Stimulated activated CD8-positive, alpha-beta memory T cell treated with anti-CD3 and anti-CD28 coated beads, Interleukin-2, amount 100 ng/mL, for 48 hours (primary cell): ENCODE data around the gene TSGA10IP.

Experiments
- DNase-seq, 2 donors: peaks; one replicate each; pipeline ENCODE4 v3.0.0-alpha.2; 2020; ENCODE audit warnings: low read depth in 2 of 2

The TSGA10IP gene

GRCh38 chr11:65976216-65977176 lies 31.2 kb downstream of the TSGA10IP start:
- DNase-seq: no peak

GRCh38 chr11:65977621-65978390 lies 32.5 kb downstream of the TSGA10IP start:
- DNase-seq: no peak

GRCh38 chr11:65978391-65979238 lies 33.3 kb downstream of the TSGA10IP start:
- no peak for DNase-seq

GRCh38 chr11:65979261-65979759 lies 34.0 kb downstream of the TSGA10IP start:
- no peak for DNase-seq

- no peak for DNase-seq
Observed at GRCh38 chr11:65981101-65981740, 35.9 kb downstream of the TSGA10IP start.

GRCh38 chr11:65981972-65982823 lies 36.9 kb downstream of the TSGA10IP start:
- DNase-seq: no peak

- DNase-seq: no peak
Observed at GRCh38 chr11:65982824-65983588, 37.7 kb downstream of the TSGA10IP start.

GRCh38 chr11:65983589-65983987 lies 38.3 kb downstream of the TSGA10IP start:
- no peak for DNase-seq

- DNase-seq: no peak
Observed at GRCh38 chr11:65987336-65987735, 42.1 kb downstream of the TSGA10IP start.

- peak; percentile 61 to 76 for DNase-seq
Observed at GRCh38 chr11:65988791-65989592, 43.7 kb downstream of the TSGA10IP start.

- no peak for DNase-seq
Observed at GRCh38 chr11:65992056-65992455, 46.8 kb downstream of the TSGA10IP start.

- DNase-seq: no peak
Observed at GRCh38 chr11:65997286-65997685, 52.0 kb downstream of the TSGA10IP start.

- DNase-seq: peak; percentile 80 to 89
Observed at GRCh38 chr11:66001942-66002647, 56.8 kb downstream of the TSGA10IP start, which contains the start of the genes BANF1 and EIF1AD. Gene BANF1 (plus strand): TSS chr11:66002503. CDS start chr11:66003251, 748 bp downstream. Gene EIF1AD (minus strand): TSS chr11:66002157. CDS start chr11:66000389, 1,768 bp downstream.

- peak in 1 of 2 donors; percentile 63 for DNase-seq
Observed at GRCh38 chr11:66002648-66003225, 57.5 kb downstream of the TSGA10IP start.

- DNase-seq: no peak
Observed at GRCh38 chr11:66003291-66003690, 58.0 kb downstream of the TSGA10IP start.

GRCh38 chr11:66004186-66004585 lies 58.9 kb downstream of the TSGA10IP start:
- DNase-seq: no peak
